CD4-positive, alpha-beta T cell treated with Interferon gamma for 1 hour (primary cell): ENCODE results near the gene TTN.

Source experiments
- DNase-seq: peaks from one replicate; pipeline ENCODE4 v3.0.0-alpha.2; 2020

Gene TTN

GRCh38 chr2:178480227-178481181, 326.7 kb downstream of the TTN start, which contains the start of gene PLEKHA3:
Gene PLEKHA3, plus strand, starts transcription at chr2:178480457. Its CDS starts 413 bp downstream, at chr2:178480870.
- peak; percentile 80 for DNase-seq

DNA sequence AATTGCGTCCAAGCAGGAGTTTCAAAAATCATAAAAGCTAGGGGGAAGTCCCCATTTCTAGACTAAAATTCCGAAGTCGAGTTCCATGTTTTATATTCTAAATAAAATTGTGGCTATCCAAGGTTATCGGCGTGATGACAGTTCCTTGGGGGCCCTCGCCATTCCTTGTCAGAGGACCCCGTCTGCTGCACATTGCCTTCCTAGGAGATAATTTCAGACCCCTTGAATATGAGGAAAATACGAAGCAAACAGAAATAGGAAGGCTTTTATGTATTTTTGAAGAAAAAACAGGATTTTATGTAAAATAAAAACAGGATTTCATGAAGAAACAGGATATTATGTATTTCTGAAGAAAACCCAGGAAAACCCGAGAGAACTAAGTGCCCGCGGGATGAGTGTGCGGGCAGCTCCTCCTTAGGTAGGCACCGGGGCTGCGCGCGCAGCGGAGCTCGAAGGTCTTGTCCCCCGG, 327.4 kb downstream of the TTN start:
- no peak for DNase-seq

GRCh38 chr2:178479275-178479616, 328.0 kb downstream of the TTN start:
- no peak for DNase-seq

DNA sequence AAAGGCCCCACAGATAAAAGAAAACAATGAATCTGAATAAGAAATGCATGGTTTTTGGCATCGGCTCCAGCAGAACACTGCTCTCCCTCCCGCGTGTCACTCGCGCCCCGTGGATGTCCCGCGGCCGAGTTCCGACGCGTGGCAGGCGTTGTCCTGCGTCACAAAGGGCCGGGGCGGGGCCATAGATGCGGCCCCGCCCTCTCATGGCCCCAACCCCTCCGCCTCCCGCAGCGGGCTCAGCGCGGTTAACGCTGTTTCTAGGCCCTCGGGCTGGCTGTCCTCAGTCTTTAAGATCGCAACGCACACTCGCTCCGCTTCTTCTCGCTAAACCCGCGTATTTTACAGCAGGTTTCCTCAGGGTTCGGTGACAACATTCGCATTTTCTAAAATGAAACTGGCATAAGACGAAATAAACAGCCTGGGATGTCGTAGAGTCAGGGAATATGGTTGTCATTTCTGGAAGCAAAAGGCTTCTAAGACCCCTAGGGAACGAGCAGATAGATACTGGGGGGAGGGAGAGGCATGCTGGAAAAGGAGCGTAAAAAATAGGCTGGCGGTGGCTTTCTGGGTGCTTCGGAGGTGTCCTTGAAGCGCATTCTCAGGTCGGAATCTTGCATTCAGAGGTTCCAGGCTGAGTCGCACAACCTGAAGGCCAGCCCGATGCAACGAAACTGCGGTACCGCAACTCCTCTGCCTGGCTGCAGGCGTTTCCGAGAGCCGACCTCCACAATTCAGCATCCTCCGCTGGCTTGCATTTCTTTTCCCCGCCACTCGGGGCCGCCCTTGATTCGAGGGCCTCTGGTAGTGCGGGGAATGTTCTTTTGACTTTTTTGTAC, 328.6 kb downstream of the TTN start, which contains the start of gene FKBP7:
Gene FKBP7, minus strand, starts transcription at position 162 of the 836 bp plus-strand sequence. Its CDS starts 101 bp downstream, at position 61.
- peak; percentile 86 for DNase-seq

- no peak for DNase-seq
Observed at GRCh38 chr2:178478130-178478438, 329.1 kb downstream of the TTN start.

- DNase-seq = no peak
Observed at GRCh38 chr2:178477443-178478129, 329.6 kb downstream of the TTN start.

- no peak for DNase-seq
Observed at GRCh38 chr2:178476477-178476876, 330.7 kb downstream of the TTN start.
